ENCODE measurements around the gene PTGR3. TPM values are rescaled to one million over a fixed set of nuclear protein-coding genes. Genes with fewer than 3 reads are reported as not detected.

The PTGR3 gene
- total RNA-seq, 2 donors from 2014 or later = 43.4 to 59.1 TPM

DNA sequence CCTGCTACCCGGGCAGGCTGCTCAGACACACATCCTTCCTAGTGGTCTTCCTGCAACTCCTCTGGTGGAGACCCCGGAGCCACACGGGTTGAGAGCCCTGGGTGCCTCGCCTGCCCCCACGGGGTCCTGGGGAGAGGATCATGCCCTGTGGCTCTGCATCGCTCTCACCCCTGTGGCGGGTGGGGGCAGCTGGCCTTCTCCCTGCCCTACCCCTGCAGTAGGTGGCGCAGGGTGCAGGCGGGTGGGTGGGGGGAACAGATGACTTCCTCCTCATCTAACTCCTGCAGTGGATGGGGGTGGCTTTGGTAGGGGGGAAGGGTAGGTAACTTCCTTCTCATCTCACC, 40.2 kb upstream of the PTGR3 start:
- Histone ChIP-seq H3K9ac (ENCODE audit: low read depth in 2 of 2, low read length in 2 of 2) (no peak overlapping the region), H3K4me3 (no peak overlapping the region), H3K36me3 (no peaks in the 10 kb centered on the region), H3K4me1 (no peaks in the 10 kb centered on the region), H3K27ac (no peak overlapping the region), H3K9me3 (no peaks in the 10 kb centered on the region), H3K27me3 (no peaks in the 10 kb centered on the region)
- no peak for DNase-seq
- intact Hi-C loops (cut with DNase I) = no loop called here
- TF ChIP-seq, protein P1, sequence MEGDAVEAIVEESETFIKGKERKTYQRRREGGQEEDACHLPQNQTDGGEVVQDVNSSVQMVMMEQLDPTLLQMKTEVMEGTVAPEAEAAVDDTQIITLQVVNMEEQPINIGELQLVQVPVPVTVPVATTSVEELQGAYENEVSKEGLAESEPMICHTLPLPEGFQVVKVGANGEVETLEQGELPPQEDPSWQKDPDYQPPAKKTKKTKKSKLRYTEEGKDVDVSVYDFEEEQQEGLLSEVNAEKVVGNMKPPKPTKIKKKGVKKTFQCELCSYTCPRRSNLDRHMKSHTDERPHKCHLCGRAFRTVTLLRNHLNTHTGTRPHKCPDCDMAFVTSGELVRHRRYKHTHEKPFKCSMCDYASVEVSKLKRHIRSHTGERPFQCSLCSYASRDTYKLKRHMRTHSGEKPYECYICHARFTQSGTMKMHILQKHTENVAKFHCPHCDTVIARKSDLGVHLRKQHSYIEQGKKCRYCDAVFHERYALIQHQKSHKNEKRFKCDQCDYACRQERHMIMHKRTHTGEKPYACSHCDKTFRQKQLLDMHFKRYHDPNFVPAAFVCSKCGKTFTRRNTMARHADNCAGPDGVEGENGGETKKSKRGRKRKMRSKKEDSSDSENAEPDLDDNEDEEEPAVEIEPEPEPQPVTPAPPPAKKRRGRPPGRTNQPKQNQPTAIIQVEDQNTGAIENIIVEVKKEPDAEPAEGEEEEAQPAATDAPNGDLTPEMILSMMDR (IDR thresholded peaks at IDR 0.05) = no peak

DNA sequence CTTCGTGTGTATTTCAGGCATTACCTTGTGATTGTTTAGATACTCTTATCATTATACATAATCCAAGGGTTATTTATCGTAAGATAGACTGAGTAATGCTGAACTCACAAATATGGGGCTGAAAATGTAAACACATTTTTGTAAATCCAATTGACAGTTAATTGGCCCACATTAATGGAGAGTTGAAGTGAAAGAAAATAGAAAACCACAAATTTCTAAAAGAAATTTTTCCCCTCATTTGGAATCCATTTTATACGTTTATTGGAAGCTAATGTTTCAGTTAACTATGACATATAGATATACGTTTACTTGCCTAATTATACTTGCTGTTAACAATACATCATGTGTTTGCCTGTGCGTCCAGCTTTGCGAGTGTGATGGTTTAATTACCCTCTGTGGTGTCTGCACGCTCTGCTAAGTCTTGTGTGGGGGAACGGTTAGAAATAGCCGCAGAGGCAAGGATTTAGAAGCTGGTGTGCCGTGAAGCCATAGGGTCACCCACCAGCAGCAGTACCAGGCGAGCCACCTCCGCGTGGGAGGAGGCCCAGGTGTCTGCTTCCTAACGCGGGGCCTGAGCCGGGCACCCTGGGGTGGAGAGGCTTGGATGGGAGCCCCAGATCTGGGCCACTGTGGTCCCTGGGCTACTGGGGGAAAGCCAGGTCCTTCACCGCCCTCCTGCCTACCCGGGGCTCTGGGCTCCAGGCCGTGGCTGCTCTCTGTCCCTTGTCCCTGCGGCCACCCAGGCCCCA, 39.7 kb upstream of the PTGR3 start:
- no peak overlapping the region for H3K4me3 ChIP-seq
- H3K4me1 ChIP-seq = no peaks in the 10 kb centered on the region
- H3K36me3 ChIP-seq = no peaks in the 10 kb centered on the region
- peak overlapping the region; percentile 75 for H3K27ac ChIP-seq
- no peaks in the 10 kb centered on the region for H3K27me3 ChIP-seq
- no peaks in the 10 kb centered on the region for H3K9me3 ChIP-seq
- peak overlapping the region in 1 of 2 donors; percentile 48 for H3K9ac ChIP-seq (ENCODE audit: low read depth in 2 of 2, low read length in 2 of 2)
- no peak for DNase-seq
- intact Hi-C loops (cut with DNase I) = no loop called here
- TF ChIP-seq, protein P1 (IDR thresholded peaks at IDR 0.05) = no peak

DNA sequence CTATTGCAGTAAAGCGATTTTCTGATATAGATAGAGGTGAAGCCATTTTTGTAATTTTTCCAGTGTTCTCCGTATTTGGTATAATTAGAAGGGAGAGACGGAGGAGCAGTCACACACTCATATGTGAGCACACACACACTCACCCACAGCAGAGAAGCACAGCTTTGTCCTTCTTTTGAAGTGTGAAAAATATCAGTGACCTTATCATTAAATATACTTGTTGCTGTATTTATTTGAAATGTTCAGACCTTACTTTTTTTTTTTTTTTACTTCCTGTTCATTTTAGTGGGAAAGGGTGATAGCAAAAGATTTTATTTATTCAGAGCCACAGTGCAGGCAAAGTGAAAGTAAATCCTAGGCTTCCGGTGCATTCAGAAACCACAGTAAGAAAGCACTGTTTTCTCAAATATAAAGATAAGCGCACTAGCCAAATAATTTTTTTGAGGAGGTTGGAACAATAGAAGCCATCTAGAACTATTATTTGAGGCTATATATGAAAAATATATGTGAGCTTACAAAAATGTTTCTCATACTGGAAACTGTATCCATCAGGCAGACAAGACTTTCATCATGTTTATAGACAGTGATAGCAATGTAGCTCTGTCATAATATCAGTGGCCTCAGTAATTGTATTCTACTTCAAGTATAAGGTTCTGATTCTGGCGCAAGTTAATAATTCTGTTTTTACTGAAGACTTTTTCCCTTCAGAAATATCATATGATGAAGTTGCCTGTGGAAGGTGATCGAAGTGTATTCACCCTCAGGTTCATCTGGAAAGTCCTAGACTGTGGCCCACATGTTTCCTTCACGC, 38.9 kb upstream of the PTGR3 start:
- TF ChIP-seq, protein P1 (IDR thresholded peaks at IDR 0.05) = no peak
- Histone ChIP-seq H3K27me3 (no peaks in the 10 kb centered on the region), H3K9me3 (no peaks in the 10 kb centered on the region), H3K4me1 (no peaks in the 10 kb centered on the region), H3K9ac (ENCODE audit: low read depth in 2 of 2, low read length in 2 of 2) (peak overlapping the region; percentile 48 to 52), H3K27ac (peak overlapping the region; percentile 75), H3K4me3 (peak overlapping the region; percentile 17), H3K36me3 (no peaks in the 10 kb centered on the region)
- intact Hi-C loops (cut with DNase I) = no loop called here
- DNase-seq = no peak

DNA sequence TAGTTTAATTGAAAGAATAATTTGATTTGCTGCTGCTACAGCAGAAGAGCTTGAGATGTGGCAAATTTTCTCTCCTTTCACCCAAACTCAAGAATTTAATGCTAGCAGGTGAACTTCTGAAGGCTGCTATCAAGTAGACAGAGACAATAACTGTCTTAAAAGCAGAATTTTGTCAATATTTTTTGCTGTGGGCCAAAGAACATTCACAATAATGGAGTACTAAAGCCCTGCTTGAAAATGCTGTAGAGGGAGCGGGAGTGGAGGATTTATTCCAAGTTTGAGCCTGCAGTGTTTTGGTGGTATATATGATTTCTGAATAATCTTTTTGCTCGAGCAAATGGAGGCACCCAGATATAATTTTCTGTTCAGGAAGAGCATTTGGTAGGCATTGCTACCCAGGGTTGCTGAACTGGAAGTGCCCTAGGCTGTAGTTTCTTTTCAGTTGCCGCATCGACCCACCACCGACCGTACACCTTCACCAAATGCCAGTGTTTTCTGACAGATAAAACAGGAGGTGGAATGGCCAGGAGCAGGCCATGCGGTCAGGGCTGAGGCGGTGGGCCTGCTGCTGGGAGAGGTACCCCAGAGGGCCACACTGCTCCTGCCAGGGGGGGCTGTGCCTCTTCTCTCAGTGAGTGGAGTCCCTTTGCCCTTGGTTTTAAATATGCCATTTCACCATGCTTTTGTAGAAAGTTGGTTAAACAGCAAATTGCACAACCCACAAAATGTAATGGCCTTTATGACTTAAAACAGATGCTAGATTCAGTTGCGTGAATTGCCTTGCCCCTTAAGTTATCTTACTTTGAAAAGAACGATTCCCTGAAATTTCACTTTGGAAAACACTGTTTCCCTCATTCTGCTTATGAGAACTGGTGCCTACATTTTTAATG, 38.0 kb upstream of the PTGR3 start:
- Histone ChIP-seq H3K9me3 (no peaks in the 10 kb centered on the region), H3K4me3 (peak overlapping the region; percentile 17), H3K9ac (ENCODE audit: low read depth in 2 of 2, low read length in 2 of 2) (peak overlapping the region; percentile 46 to 52), H3K36me3 (no peaks in the 10 kb centered on the region), H3K27ac (peak overlapping the region; percentile 75), H3K27me3 (no peaks in the 10 kb centered on the region), H3K4me1 (no peaks in the 10 kb centered on the region)
- intact Hi-C loops (cut with DNase I) = no loop called here
- TF ChIP-seq, protein P1 (IDR thresholded peaks at IDR 0.05) = no peak
- no peak for DNase-seq
